SH-SY5Y (cell line): ENCODE results near the gene ORMDL2.

Source experiments
- GATA2 ChIP-seq: IDR thresholded peaks from 2 replicates; pipeline ENCODE4 v1.6.1; 2011; ENCODE audit warnings: mild to moderate bottlenecking, low read depth, low read length
- GATA3 ChIP-seq: IDR thresholded peaks from 2 replicates; pipeline ENCODE4 v1.6.1; 2011; ENCODE audit warnings: low read depth, mild to moderate bottlenecking, low read length, moderate library complexity

DNA sequence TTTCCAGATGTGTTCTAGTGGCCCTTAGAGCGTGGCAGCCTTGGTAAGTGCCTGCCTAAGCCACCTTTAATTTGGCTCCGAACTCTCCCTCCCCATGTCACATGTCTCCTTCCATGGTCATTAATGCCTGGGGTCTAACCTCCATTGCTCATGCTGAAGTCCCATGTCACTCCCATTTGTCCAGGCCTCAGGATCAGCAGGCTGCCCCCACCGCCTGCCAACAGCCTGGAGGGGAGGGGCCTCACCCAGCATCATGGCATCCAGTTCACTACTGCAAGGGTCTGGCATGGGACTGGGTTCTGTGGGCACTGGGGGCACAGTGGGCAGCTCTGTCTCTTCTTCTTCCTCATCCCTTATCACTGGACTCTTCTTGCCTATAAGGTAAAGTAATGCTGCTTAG lies 20.5 kb downstream of the ORMDL2 start:
- TF ChIP-seq GATA3 (no peak), GATA2 (no peak)
